ENCODE data around the gene GPALPP1. TPM values are rescaled to one million over a fixed set of nuclear protein-coding genes. Genes with fewer than 3 reads are reported as not detected.

The GPALPP1 gene
- total RNA-seq, 1 donor from 2014 or later = 70.7 TPM

- Histone ChIP-seq H3K9ac (no peak overlapping the region), H3K79me2 (ENCODE audit: low read depth) (no peaks in the 10 kb centered on the region), H3K27ac (no peak overlapping the region), H3K4me1 (peaks cover 9% of the 10 kb centered on the region), H3K4me2 (no peak overlapping the region), H3K27me3 (no peaks in the 10 kb centered on the region), H3F3A (ENCODE audit: low read depth) (no peaks in the 10 kb centered on the region), H3K9me3 (ENCODE audit: low read depth) (no peaks in the 10 kb centered on the region), H4K20me1 (ENCODE audit: low read depth) (no peaks in the 10 kb centered on the region), H3K36me3 (peaks cover 4% of the 10 kb centered on the region), H3K4me3 (no peak overlapping the region), H2AFZ (replicated peaks) (no peak overlapping the region)
- Mint-ChIP-seq H3K36me3 (peaks cover 10% of the 10 kb centered on the region), H3K9me3 (no peaks in the 10 kb centered on the region), H3K27ac (no peak overlapping the region), H3K4me3 (no peak overlapping the region), H3K27me3 (ENCODE audit: insufficient read depth, low read depth) (no peaks in the 10 kb centered on the region), H3K4me1 (peaks cover 10% of the 10 kb centered on the region)
- DNase-seq (ENCODE audit: low spot score) = no peak
- no peak for TF ChIP-seq EZH2phosphoT487 (IDR thresholded peaks at IDR 0.05)
- no peak for TF ChIP-seq EZH2 (IDR thresholded peaks at IDR 0.05)
- TF ChIP-seq CTCF (IDR thresholded peaks at IDR 0.05) = no peak
Measured at GRCh38 chr13:44954224-44954623, 35.1 kb upstream of the GPALPP1 start.

DNA sequence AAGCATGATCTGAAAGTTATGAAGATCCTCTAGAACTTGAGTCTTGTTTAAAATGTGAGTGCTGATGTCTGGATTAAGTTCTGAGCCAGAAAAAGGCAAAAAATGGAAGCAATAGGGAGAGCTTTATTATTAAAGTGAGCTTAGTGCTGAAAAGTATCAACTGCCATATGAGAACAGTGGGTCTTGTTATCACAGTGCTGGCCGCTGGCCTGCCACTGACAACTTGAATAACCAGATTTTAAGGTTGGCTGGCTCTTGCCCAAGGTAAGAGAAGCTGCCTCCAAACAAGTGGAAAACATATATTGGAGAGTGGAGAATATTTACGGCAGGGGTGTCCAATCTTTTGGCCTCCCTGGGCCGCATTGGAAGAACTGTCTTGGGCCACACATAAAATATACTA, 33.9 kb upstream of the GPALPP1 start:
- no peak overlapping the region for H3K27ac Mint-ChIP-seq
- peaks cover 4% of the 10 kb centered on the region for H3K36me3 ChIP-seq
- peaks cover 10% of the 10 kb centered on the region for H3K4me1 Mint-ChIP-seq
- H3K27ac ChIP-seq = no peak overlapping the region
- peaks cover 9% of the 10 kb centered on the region for H3K4me1 ChIP-seq
- no peaks in the 10 kb centered on the region for H3K9me3 Mint-ChIP-seq
- H3K27me3 Mint-ChIP-seq (ENCODE audit: insufficient read depth, low read depth) = no peaks in the 10 kb centered on the region
- no peaks in the 10 kb centered on the region for H3F3A ChIP-seq (ENCODE audit: low read depth)
- H3K79me2 ChIP-seq (ENCODE audit: low read depth) = no peaks in the 10 kb centered on the region
- H3K4me2 ChIP-seq = no peak overlapping the region
- no peak overlapping the region for H3K4me3 ChIP-seq
- TF ChIP-seq CTCF (IDR thresholded peaks at IDR 0.05) = no peak
- TF ChIP-seq EZH2 (IDR thresholded peaks at IDR 0.05) = no peak
- no peak for TF ChIP-seq EZH2phosphoT487 (IDR thresholded peaks at IDR 0.05)
- no peak overlapping the region for H3K4me3 Mint-ChIP-seq
- H2AFZ ChIP-seq (replicated peaks) = no peak overlapping the region
- H4K20me1 ChIP-seq (ENCODE audit: low read depth) = no peaks in the 10 kb centered on the region
- H3K27me3 ChIP-seq = no peaks in the 10 kb centered on the region
- H3K9ac ChIP-seq = no peak overlapping the region
- H3K36me3 Mint-ChIP-seq = peaks cover 6% of the 10 kb centered on the region
- no peaks in the 10 kb centered on the region for H3K9me3 ChIP-seq (ENCODE audit: low read depth)
- peak; percentile 8 for DNase-seq (ENCODE audit: low spot score)

- Histone ChIP-seq H3K36me3 (peaks cover 44% of the 10 kb centered on the region), H3K9me3 (ENCODE audit: low read depth) (peaks cover 10% of the 10 kb centered on the region), H4K20me1 (ENCODE audit: low read depth) (no peaks in the 10 kb centered on the region), H3K4me2 (no peak overlapping the region), H3K4me3 (no peak overlapping the region), H3K9ac (no peak overlapping the region), H3K79me2 (ENCODE audit: low read depth) (no peaks in the 10 kb centered on the region), H3K4me1 (no peaks in the 10 kb centered on the region), H2AFZ (replicated peaks) (no peak overlapping the region), H3K27ac (no peak overlapping the region), H3F3A (ENCODE audit: low read depth) (no peaks in the 10 kb centered on the region), H3K27me3 (no peaks in the 10 kb centered on the region)
- no peaks in the 10 kb centered on the region for H3K27me3 Mint-ChIP-seq (ENCODE audit: insufficient read depth, low read depth)
- no peak overlapping the region for H3K4me3 Mint-ChIP-seq
- H3K9me3 Mint-ChIP-seq = peaks cover 26% of the 10 kb centered on the region
- DNase-seq (ENCODE audit: low spot score) = no peak
- no peak overlapping the region for H3K27ac Mint-ChIP-seq
- H3K4me1 Mint-ChIP-seq = no peaks in the 10 kb centered on the region
- no peak for TF ChIP-seq EZH2 (IDR thresholded peaks at IDR 0.05)
- no peak for TF ChIP-seq EZH2phosphoT487 (IDR thresholded peaks at IDR 0.05)
- no peak for TF ChIP-seq CTCF (IDR thresholded peaks at IDR 0.05)
- H3K36me3 Mint-ChIP-seq = peaks cover 48% of the 10 kb centered on the region
Measured at GRCh38 chr13:44961997-44962396, 27.3 kb upstream of the GPALPP1 start.
